Hematopoietic multipotent progenitor cell treated with erythropoietin and hydrocortisone succinate and interleukin-3 and kit ligand, for 4 days (in vitro differentiated cells): ENCODE measurements around the gene ZNF613.
"Not testable (repeated sequence)": the region's sequence is repeated elsewhere in the genome, so short reads cannot be mapped to it uniquely, and the experiment has no call there.

Experiments
- DNase-seq: peaks from one replicate; pipeline ENCODE4 v3.0.0-alpha.2; 2015

Gene ZNF613

DNA sequence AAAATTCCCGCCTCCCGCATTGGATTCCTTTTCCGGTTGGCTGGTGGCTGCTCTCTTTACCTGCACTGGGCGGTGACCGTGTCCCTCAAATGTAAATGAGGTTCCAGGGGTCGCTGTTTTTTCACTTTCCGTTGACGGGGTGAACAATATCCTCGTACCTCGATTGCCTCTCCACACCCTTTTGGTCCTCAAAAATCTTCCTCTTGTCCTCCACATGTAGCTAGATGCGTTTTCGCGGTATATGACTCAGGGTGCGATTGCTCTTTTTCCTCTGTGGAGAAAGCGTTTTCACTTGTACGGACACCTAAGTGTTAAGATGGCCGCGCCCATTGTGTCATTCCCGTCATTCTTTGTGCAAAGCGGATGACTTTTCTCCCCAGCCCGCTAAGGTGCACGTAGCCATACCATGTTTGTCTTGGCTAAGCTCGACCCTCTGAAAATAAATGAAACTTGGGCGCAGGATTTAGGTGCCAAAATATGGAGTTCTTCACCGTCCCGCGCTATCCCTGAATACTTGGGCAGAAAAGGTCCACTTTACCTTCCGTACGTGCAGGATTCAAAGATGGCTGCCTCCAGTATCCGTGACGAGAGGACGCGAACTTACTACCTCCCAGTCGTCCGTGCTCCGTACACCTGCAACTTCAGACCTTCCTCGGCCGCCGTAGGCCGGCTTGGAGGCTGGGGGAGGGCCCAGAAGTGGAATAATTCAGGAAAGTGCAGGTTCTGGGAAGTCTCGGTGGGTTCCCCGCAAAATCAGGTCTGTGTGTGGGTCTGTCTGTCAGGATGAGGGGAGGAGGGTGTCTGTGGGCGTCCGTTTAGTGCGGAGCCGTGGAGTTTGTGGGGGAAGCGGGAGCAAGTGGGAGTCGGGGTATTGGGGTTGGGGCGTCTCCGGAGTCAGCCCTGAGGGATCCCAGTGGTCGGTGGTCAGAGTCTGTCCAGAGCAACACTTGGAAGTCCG is at the start of gene ZNF613:
TSS of gene ZNF613 (plus strand) at position 689 of the 958 bp plus-strand sequence. CDS start 8,749 bp downstream, outside the sequence.
- DNase-seq: peak; percentile 96

DNA sequence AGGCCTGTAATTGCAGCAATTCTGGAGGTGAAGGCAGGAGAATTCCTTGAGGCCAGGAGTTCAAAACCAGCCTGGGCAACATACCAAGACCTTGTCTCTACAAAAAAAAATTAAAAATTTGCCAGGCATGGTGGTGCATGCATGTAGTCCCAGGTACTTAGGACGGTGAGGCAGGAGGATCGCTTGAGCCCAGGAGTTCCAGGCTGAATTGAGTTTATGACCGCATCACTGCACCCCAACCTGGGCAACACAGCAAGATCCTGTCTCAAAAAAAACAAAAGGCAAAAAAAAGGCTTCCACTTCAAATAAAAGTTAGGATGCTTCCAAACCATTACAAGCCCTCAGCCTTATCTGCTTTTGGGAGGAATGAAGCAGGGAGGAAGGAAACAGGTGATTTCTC is 44.8 kb upstream of the ZNF613 start:
- DNase-seq: no peak

DNA sequence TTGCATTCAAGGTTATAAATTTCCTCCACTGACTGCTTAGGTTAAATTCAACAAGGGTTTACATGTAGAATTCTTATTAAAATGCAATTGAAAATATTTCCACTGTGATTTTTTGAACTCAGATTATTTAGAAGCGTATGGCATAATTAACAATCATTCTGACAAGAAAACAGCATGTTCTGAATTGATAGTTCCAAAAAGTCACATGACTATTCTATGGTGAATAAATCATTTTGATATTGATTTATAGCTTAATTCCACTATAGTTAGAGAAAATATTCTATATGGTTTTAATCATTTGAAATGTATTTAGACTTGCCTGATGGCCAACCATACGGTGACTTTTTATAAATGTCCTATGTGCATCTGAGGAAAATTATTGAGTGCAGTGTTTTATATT is 42.6 kb upstream of the ZNF613 start:
- DNase-seq: no peak

DNA sequence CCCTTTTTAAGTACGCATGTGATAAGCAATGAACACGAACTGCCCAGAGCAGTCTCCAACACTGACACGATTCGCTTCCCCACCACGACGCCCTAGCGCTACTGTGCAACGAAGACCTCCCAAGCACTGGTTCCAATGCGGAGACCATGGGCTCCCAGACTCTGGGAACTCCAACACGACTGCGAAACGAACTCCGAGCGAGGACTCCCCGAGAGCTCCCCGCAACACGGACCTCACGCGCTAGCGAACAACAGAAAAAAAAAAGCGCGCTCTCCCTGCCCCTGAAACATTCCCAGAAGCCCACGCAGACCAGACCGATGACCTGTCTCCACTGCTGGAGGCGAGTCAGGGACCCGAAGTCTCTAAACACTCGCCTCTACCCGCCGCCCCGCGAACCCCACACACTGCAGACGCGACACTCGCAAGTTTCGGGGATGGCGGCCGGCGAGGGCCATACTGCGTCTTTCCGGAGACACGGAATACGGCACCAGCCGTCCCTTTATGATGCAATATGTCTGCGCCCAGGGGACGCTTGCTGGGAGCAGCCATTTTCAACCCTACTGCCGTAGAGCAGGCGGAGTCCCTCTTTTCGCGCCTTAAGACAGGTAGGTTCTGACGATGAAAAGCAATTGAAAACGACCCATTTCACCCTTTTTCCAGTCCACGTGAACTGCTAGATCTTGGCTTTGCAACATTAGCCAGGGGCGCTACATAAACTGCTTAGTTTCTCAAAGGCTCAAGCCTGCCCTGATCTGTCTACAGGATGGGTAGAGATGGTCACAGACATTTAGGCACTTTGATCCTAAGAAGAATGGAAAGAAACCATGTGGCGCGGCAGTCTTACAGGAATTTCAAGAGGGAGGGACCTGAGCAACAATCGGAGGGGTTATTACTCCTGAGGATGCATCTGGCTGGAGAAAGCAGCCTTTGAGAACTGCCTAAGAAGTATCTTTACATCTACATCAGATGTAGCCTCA is 39.5 kb upstream of the ZNF613 start, which contains the start of gene ZNF577:
TSS of gene ZNF577 (minus strand) at position 430 of the 977 bp plus-strand sequence. CDS start 7,569 bp downstream, outside the sequence.
- DNase-seq: peak; percentile 91

DNA sequence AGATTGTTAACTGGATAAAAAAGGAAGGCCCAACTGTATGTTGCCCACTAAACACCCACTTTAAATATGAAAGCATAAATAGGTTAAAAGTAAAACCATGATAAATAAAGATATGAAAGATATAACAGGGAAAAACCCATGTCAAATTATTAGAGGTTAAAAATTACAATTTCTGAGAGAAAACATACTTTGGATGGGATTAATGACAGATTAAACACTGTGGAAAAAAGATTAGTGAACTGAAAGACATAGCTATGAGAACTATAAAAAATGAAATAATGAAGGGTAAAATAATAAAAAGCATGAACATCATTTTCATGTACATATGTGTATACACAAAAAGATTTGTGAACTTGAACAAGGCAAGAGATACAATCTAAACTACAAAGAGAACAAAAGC is 37.3 kb upstream of the ZNF613 start:
- no peak for DNase-seq

DNA sequence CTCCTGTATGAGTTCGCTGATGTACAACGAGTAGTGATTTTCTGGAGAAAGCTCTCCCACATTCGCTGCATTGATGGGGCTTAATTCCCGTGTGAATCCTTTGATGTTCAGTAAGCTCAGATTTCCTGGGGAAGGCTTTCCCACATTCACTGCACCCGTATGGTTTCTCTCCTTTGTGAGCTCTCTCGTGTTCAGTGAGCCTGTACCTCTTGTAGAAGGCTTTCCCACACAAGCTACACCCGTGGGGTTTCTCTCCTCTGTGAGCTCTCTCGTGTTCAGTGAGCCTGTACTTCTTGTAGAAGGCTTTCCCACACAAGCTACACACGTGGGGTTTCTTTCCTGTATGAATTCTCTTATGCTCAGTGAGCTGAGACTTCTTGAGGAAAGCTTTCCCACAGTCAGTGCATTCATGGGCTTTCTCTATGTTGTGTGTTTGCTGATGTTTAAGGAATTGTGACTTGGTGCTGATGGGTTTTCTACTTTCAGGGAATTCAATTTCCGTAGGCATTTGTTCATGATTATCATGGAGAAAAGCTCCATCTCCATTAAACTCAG is 36.0 kb upstream of the ZNF613 start:
- DNase-seq: no peak

DNA sequence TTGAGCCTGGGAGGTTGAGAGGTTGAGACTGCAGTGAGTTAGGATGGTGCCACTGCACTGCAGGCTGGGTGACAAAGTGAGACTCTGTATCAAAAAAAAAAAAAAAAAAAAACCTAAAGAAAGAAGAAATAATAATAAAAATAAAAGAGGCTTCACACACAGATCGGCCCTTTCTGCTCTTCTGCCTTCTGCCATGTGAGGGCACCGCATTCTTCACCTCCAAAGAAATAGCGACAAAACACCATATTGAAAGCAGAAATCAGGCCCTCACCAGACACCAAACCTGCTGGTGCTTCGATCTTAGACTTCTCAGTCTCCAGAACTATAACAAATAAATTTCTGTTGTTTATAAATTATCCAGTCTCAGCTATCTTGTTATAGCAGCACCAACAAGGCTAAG is 25.4 kb upstream of the ZNF613 start:
- DNase-seq: no peak

- no peak for DNase-seq
Observed at GRCh38 chr19:51903192-51903591, 24.1 kb upstream of the ZNF613 start.

- DNase-seq: peak; percentile 93
Observed at GRCh38 chr19:51904331-51905165, 22.7 kb upstream of the ZNF613 start, which contains the start of gene ZNF649. Gene ZNF649, minus strand, starts transcription at chr19:51905017. Its CDS starts 4,910 bp downstream, at chr19:51900107.

GRCh38 chr19:51905206-51905605 is 22.1 kb upstream of the ZNF613 start:
- no peak for DNase-seq

DNA sequence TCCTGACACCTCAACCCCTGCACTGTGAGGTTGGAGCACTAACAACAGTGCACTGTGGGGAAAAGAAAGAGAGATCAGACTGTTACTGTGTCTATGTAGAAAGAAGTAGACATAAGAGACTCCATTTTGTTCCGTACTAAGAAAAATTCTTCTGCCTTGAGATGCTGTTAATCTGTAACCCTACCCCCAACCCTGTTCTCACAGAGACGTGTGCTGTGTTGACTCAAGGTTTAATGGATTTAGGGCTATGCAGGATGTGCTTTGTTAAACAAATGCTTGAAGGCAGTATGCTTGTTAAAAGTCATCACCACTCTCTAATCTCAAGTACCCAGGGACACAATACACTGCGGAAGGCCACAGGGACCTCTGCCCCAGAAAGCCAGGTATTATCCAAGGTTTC is 21.6 kb upstream of the ZNF613 start:
- DNase-seq: not testable (repeated sequence)

- DNase-seq: not testable (repeated sequence)
Observed at GRCh38 chr19:51906108-51906507, 21.2 kb upstream of the ZNF613 start.

DNA sequence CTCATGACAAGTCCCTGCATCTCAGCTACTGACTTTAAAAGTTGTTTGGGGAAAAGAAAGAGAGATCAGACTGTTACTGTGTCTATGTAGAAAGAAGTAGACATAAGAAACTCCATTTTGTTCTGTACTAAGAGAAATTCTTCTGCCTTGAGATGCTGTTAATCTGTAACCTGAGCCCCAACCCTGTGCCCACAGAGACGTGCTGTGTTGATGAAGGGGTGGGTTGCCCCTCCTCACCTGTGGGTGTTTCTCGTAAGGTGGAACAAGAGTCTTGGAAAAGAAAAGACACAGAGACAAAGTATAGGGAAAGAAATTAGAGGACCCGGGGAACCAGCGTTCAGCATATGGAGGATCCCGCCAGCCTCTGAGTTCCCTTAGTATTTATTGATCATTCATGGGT is 19.3 kb upstream of the ZNF613 start:
- not testable (repeated sequence) for DNase-seq

DNA sequence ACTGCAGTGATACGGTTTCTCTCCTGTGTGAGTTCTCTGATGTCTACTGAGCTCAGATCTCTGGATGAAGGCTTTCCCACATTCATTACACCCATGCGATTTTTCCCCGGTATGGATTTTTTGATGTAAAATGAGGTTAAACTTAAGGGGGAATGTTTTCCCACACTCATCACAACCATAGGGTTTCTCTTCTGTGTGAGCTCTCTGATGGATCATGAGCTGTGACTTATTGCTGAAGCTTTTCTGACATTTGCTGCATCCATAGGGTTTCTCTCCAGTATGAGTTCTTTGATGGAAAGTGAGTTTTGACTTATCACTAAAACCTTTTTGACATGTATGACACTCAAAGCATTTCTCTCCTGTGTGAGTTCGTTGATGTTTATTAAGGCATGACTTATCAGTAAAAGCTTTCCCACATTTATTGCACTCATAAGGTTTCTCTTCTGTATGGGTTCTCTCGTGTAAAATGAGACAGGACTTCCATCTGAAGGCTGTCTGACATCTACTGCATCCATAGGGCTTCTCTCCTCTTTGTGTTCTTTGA is 11.9 kb upstream of the ZNF613 start:
- DNase-seq: no peak

GRCh38 chr19:51916167-51916566 is 11.1 kb upstream of the ZNF613 start:
- DNase-seq: no peak

GRCh38 chr19:51919606-51920005 is 7.7 kb upstream of the ZNF613 start:
- DNase-seq: no peak

- no peak for DNase-seq
Observed at GRCh38 chr19:51921949-51922348, 5.3 kb upstream of the ZNF613 start.

- no peak for DNase-seq
Observed at GRCh38 chr19:51926426-51926783, 867 bp upstream of the ZNF613 start.

DNA sequence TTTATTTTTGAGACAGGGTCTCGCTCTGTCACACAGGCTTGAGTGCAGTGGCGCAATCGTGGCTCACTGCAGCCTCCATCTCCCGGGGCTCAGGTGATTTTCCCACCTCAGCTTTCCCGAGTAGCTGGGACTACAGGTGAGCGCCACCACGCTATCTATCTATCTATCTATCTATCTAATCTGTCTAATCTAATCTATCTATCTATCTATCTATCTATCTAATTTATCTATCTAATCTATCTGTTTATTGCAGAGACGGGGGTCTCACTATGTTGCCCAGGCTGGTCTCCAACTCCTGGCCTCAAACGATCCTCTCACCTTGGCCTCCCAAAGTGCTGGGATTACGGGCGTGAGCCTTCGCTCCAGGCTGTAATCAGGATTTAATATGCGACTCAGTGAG is 587 bp downstream of the ZNF613 start:
- no peak for DNase-seq

GRCh38 chr19:51931921-51932320 is 4.6 kb downstream of the ZNF613 start:
- no peak for DNase-seq

- DNase-seq: no peak
Observed at GRCh38 chr19:51938936-51939335, 11.7 kb downstream of the ZNF613 start.
